RWPE1 (cell line): ENCODE data around the gene NDUFS5.
"Not testable (repeated sequence)": the region's sequence is repeated elsewhere in the genome, so short reads cannot be mapped to it uniquely, and the experiment has no call there.

Experiments
- CTCF ChIA-PET: fragments of 350-600 bp; sonication (Branson Sonifier 250); formaldehyde crosslinking; extraction: SDS; loops from one replicate; lab custom pipeline; 2021; lab: Yijun Ruan, JAX
- POLR2A ChIA-PET: fragments of 400-600 bp; formaldehyde crosslinking; extraction: SDS; loops from one replicate; lab custom pipeline; 2020; ENCODE audit warnings: antibody characterized with exemption; ENCODE audit not compliant: low non-redundant PET; lab: Yijun Ruan, JAX
- DNase-seq: peaks from one replicate; pipeline ENCODE4 v3.0.0; 2012; ENCODE audit warnings: low spot score
- H3K27ac ChIP-seq: fragments of 450-650 bp; 2 replicates; pipeline ENCODE4 v1.5.1; 2017
- TF ChIP-seq, protein P1 (sequence below): fragments of 450-650 bp; conservative IDR thresholded peaks from 2 replicates; pipeline ENCODE4 v1.5.1; 2017; ENCODE audit warnings: low read depth, mild to moderate bottlenecking

The NDUFS5 gene

GRCh38 chr1:39026051-39026865, at the start of gene NDUFS5:
TSS of gene NDUFS5 (plus strand) at chr1:39026350. CDS start at chr1:39028725, 2,375 bp downstream.
- ChIA-PET CTCF (interaction anchor here (0.6 to 1.1 kb wide), 2 partner anchors 17 to 513 kb away, joined by 3 to 11 read pairs; no protein-coding TSS in a partner anchor), POLR2A (interaction anchor here (0.5 to 1.2 kb wide), 5 partner anchors 9 to 516 kb away, joined by 3 to 11 read pairs (median 3); partner anchors contain the start of gene MYCBP)
- TF ChIP-seq, protein P1, sequence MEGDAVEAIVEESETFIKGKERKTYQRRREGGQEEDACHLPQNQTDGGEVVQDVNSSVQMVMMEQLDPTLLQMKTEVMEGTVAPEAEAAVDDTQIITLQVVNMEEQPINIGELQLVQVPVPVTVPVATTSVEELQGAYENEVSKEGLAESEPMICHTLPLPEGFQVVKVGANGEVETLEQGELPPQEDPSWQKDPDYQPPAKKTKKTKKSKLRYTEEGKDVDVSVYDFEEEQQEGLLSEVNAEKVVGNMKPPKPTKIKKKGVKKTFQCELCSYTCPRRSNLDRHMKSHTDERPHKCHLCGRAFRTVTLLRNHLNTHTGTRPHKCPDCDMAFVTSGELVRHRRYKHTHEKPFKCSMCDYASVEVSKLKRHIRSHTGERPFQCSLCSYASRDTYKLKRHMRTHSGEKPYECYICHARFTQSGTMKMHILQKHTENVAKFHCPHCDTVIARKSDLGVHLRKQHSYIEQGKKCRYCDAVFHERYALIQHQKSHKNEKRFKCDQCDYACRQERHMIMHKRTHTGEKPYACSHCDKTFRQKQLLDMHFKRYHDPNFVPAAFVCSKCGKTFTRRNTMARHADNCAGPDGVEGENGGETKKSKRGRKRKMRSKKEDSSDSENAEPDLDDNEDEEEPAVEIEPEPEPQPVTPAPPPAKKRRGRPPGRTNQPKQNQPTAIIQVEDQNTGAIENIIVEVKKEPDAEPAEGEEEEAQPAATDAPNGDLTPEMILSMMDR, result no peak
- peak; percentile 78 for DNase-seq
- peak within 1 kb of the TSS; percentile 95 for H3K27ac ChIP-seq

GRCh38 chr1:38977399-38978244, 48.5 kb upstream of the NDUFS5 start:
- H3K27ac ChIP-seq, POLR2A ChIA-PET, CTCF ChIA-PET, DNase-seq: not testable (repeated sequence)

DNA sequence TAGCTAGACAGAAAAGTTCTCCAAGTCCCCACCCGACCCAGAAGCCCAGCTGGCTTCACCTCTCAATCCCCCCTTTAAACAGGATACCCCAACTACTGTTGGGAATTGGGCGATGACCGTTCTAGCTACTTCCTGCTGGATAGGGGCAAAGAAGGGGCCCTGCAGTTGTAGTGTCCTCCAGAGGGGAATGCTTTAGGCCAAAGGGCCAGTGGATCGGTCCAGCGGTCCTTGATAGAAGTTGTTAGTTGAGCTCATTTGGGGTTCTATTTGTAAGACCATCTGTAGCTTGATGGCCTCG, 48.0 kb upstream of the NDUFS5 start:
- DNase-seq, POLR2A ChIA-PET, H3K27ac ChIP-seq, CTCF ChIA-PET: not testable (repeated sequence)

GRCh38 chr1:38979380-38979779, 46.8 kb upstream of the NDUFS5 start:
- CTCF ChIA-PET, result interaction anchor here (0.6 kb wide), 1 partner anchor 78 kb away, joined by 4 read pairs; no protein-coding TSS in a partner anchor
- POLR2A ChIA-PET, result not testable (repeated sequence)

DNA sequence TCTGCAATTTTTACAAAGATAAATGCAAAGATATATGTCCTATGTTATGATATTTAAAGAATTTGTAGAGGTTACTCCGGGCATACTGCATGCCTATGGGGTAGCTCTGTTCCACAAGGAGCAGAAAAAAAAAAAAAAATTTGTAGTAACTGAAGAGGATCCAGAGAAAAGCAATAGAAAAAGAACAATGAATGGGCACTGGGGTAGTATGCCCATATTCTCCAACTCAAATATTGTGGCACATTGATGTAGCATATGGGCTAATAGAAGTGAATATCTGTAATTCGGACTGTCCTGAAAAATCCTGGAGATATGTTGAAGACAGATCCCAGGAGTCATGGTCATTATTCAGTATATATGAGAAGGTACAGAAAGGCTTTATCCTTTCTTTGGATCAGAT, 36.2 kb upstream of the NDUFS5 start:
- no peak for DNase-seq
- CTCF ChIA-PET, result no interaction called here
- TF ChIP-seq, protein P1, result no peak
- H3K27ac ChIP-seq, result no peak overlapping the region
- POLR2A ChIA-PET, result interaction anchor here (0.6 kb wide), 1 partner anchor 46 kb away, joined by 3 read pairs; no protein-coding TSS in a partner anchor

More at GRCh38 chr1:38979380-38979779, 46.8 kb upstream of the NDUFS5 start:
- not testable (repeated sequence) for H3K27ac ChIP-seq, DNase-seq

DNA sequence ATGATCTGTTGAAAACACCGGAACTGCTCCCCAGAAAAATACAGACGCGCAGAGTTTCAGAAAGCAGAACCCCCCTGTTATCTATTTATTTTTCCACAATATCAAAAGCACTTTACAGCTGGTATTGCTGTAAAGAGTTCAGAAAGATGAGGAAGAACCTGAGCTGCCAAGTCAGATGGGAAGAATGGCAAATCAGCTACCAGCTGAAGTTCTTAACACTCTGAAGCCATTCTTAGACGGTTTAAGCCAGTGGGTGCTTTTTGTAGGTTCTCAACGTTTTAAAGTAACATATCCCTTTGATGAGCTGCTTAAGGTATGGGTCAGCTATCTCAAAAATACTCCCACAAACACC, 35.8 kb upstream of the NDUFS5 start:
- DNase-seq, result peak; percentile 13
- ChIA-PET CTCF (no interaction called here), POLR2A (no interaction called here)
- H3K27ac ChIP-seq, result peak overlapping the region; percentile 76
- TF ChIP-seq, protein P1, result no peak

GRCh38 chr1:38990738-38991637, 35.2 kb upstream of the NDUFS5 start, which contains the start of gene AKIRIN1:
TSS of gene AKIRIN1 (plus strand) at chr1:38991276. CDS start at chr1:38991381, 105 bp downstream.
- DNase-seq, result peak; percentile 96
- H3K27ac ChIP-seq, result peak within 1 kb of the TSS; percentile 76
- ChIA-PET CTCF (no interaction called here), POLR2A (no interaction called here)
- TF ChIP-seq, protein P1, result no peak
